ENCODE data around the gene FCAR.

Gene FCAR

DNA sequence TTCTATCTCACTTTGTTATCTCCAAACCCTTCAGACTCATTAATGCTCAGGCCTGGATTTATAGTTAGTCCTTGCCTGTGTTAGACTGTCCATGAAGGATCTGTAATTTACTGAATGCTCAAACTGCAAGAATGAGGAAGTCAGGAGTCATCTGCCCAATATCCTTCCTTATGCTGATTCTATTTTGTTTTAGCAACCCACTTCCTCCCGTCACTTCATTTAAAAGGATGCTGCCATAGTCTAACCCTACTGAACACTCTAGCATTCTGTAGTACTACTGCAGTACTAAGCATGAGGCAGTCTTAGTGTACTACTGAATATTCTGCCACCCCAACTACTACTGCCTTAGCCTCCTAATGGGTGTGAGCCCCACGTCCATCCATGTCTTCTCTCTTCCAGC lies 1.5 kb downstream of the FCAR start:
- peak; percentile 42 to 65 for DNase-seq (ENCODE audit: low read depth in 1 of 2, low spot score in 1 of 2)
- Histone ChIP-seq H3K27ac (replicated peaks) (peak overlapping the region; percentile 84), H3K27me3 (ENCODE audit: insufficient read depth, poor library complexity, severe bottlenecking) (no peaks in the 10 kb centered on the region), H3K4me3 (replicated peaks; ENCODE audit: insufficient read depth, low read length) (peak overlapping the region; percentile 48)
- peak; percentile 100 for TF ChIP-seq SPI1 (IDR thresholded peaks at IDR 0.05; ENCODE audit: borderline replicate concordance, low read depth)
- TF ChIP-seq, protein P1, sequence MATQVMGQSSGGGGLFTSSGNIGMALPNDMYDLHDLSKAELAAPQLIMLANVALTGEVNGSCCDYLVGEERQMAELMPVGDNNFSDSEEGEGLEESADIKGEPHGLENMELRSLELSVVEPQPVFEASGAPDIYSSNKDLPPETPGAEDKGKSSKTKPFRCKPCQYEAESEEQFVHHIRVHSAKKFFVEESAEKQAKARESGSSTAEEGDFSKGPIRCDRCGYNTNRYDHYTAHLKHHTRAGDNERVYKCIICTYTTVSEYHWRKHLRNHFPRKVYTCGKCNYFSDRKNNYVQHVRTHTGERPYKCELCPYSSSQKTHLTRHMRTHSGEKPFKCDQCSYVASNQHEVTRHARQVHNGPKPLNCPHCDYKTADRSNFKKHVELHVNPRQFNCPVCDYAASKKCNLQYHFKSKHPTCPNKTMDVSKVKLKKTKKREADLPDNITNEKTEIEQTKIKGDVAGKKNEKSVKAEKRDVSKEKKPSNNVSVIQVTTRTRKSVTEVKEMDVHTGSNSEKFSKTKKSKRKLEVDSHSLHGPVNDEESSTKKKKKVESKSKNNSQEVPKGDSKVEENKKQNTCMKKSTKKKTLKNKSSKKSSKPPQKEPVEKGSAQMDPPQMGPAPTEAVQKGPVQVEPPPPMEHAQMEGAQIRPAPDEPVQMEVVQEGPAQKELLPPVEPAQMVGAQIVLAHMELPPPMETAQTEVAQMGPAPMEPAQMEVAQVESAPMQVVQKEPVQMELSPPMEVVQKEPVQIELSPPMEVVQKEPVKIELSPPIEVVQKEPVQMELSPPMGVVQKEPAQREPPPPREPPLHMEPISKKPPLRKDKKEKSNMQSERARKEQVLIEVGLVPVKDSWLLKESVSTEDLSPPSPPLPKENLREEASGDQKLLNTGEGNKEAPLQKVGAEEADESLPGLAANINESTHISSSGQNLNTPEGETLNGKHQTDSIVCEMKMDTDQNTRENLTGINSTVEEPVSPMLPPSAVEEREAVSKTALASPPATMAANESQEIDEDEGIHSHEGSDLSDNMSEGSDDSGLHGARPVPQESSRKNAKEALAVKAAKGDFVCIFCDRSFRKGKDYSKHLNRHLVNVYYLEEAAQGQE (IDR thresholded peaks at IDR 0.05; ENCODE audit: insufficient replicate concordance, low read depth) = no peak

- TF ChIP-seq SPI1 (IDR thresholded peaks at IDR 0.05; ENCODE audit: borderline replicate concordance, low read depth) (no peak), CTCF (IDR thresholded peaks at IDR 0.05; ENCODE audit: insufficient read depth, low read length) (no peak), GABPA (IDR thresholded peaks at IDR 0.05; ENCODE audit: low read depth) (no peak), POLR2AphosphoS5 (IDR thresholded peaks at IDR 0.05; ENCODE audit: low read depth) (no peak)
- TF ChIP-seq, protein P1 (IDR thresholded peaks at IDR 0.05; ENCODE audit: insufficient replicate concordance, low read depth) = no peak
- Histone ChIP-seq H3K27ac (replicated peaks) (no peak overlapping the region; the same call in 1 of the 2 replicates), H3K27me3 (ENCODE audit: insufficient read depth, poor library complexity, severe bottlenecking) (no peaks in the 10 kb centered on the region), H3K4me3 (replicated peaks; ENCODE audit: insufficient read depth, low read length) (peak overlapping the region; percentile 48)
- DNase-seq (ENCODE audit: low read depth in 1 of 2, low spot score in 1 of 2) = no peak
These were observed 3.4 kb downstream of the FCAR start for GRCh38 chr19:54877471-54877870.

DNA sequence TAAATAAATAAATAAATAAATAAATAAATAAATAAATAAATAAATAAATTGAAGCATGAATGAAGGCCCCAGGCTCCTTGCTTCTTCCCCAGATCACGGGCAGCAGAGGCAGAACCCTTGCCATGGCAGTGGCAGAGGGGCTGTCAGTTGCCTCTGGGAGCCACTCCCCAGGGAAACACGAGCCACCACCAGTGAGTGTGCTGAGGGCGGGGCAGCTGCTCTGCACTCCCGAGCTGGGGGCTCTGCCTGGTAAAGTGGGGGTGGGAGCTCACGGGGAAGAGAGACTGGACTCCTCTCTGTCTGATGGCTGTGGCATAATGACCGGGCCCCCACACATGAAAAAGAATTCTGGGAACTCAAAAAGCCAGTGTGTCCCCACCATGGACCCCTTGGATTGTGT lies 7.8 kb downstream of the FCAR start:
- Histone ChIP-seq H3K27ac (replicated peaks) (no peak overlapping the region), H3K4me3 (replicated peaks; ENCODE audit: insufficient read depth, low read length) (no peak overlapping the region), H3K27me3 (ENCODE audit: insufficient read depth, poor library complexity, severe bottlenecking) (no peaks in the 10 kb centered on the region)
- TF ChIP-seq, protein P1 (IDR thresholded peaks at IDR 0.05; ENCODE audit: insufficient replicate concordance, low read depth) = no peak
- no peak for TF ChIP-seq SPI1 (IDR thresholded peaks at IDR 0.05; ENCODE audit: borderline replicate concordance, low read depth)
- no peak for TF ChIP-seq GABPA (IDR thresholded peaks at IDR 0.05; ENCODE audit: low read depth)
- TF ChIP-seq POLR2AphosphoS5 (IDR thresholded peaks at IDR 0.05; ENCODE audit: low read depth) = no peak; the same call in 1 of the 2 replicates
- no peak for TF ChIP-seq CTCF (IDR thresholded peaks at IDR 0.05; ENCODE audit: insufficient read depth, low read length)
- no peak for DNase-seq (ENCODE audit: low read depth in 1 of 2, low spot score in 1 of 2)

Measured in HL-60 (cell line).